CD4-positive, alpha-beta T cell treated with Interleukin-10 for 1 hour (primary cell): ENCODE measurements around the gene ZNF341.
"Not testable (repeated sequence)": the region's sequence is repeated elsewhere in the genome, so short reads cannot be mapped to it uniquely, and the experiment has no call there.

Experiments
- DNase-seq: peaks from one replicate; pipeline ENCODE4 v3.0.0-alpha.2; 2020

The ZNF341 gene

DNA sequence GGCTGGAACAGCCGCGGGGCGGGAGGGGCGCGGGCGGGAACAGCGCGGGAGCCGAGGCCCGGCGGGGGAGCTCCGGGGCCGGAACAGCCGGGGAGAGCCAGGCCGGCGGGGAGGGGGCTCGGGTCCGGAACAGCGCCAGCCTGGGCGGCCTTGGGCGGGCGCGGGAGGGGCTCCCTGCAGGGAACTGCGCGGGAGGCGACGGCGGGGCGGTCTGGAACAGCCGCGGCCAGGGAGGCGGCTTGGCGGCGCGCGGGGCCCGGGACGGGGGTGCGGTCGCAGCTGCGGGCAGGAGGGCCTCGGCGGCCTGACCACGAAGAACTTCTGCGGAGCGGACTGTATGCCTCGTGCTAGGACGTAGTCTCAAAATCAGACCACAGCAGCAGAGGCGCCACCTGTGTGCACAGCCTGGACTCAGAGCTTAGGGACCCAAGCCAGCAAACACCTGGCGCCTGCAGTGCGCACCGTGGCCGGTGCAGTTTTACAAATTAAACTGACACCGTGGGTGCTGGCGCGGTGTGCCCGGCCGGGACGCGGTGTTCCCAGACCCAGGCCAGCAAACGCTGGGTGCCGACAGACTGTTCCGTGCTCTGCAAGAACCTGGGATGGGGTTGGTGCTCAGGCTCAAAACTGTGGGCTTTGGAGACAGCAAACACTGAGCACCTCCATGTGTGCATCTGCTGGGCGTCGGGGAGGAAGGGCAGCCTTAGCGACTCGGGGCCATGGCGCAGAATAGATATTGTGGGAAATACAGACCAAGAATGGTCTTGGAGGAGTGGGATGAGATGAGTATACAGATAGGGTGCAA is 572 bp downstream of the ZNF341 start:
- peak; percentile 92 for DNase-seq

DNA sequence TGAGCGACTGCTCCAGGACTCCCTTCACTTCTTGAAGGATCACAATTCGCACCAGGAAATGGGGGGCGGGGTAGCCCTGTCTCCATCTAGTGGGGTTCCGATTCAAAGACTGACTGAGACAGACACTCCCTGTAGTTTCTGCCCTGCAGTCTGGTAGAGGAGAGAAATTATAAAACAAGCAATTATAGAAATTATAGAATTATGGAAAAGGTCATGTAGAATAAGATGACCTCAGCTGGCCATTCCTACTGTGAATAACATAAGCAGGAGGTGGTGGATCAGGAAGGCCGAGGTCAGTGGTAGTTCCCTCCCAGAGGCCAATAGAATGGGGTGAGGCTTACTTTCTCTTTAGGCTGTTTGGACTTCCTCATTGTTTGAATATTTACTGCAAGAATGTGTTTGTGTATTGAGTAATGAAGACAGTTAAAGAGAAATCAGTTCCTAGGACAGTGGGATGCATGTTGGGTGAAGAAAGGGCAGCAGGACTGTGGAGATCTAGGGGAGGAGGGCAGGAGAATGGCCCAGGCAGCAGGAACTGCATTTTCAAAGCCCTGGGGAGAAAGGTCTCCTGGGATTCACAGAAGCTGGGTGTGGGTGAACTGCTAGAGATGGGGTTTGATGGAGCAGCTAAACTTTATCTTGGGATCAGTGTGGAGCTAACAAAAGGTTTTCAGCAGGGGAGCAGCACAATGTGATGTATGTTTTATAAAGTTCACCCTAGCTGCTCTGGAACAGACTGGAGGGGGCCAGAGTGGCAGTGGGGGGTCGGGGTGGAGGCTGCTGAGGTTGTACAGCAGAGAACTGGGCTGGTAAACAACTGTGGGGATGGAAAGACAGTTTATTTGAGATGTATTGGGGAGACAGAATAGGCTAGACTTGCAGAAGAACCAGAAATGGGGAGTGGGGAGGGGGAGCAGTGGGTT is 2.1 kb downstream of the ZNF341 start:
- DNase-seq = no peak

DNA sequence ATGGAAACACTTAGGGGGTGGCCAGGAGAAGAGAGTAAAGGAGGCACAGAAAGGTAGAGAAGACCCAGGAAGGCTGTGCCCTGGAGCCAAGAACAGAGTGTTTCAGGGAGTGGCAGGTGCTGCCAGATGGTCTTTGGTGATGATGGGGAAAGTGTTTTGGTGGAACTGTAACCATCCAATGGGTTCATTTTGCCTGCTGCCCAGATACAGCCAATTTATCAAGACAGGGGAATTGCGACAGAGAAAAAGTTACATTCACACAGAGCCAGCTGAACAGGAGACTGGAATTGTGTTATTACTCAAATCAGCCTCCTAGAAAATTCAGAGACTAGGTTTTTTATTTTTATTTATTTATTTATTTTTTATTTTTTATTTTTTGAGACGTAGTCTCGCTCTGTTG is 5.2 kb downstream of the ZNF341 start:
- no peak for DNase-seq

DNA sequence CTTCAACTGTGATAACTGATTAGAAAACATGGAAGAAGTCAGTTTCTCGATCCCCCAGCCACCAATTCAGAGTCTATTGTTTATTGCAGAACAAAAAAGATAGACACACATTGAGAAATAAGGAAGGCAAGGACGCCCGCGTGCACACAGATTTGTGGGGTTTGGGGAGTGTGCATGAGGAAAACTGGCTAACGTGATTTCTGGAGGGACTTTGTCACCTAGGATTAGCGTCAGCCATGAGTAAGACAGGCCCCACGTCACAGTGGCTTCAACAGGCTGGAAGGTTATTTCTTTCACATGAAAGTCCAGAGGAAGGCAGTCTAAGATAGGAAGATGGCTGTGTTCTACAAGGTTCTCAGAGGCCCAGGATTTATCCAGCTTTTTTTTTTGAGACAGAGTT is 7.7 kb downstream of the ZNF341 start:
- no peak for DNase-seq

DNA sequence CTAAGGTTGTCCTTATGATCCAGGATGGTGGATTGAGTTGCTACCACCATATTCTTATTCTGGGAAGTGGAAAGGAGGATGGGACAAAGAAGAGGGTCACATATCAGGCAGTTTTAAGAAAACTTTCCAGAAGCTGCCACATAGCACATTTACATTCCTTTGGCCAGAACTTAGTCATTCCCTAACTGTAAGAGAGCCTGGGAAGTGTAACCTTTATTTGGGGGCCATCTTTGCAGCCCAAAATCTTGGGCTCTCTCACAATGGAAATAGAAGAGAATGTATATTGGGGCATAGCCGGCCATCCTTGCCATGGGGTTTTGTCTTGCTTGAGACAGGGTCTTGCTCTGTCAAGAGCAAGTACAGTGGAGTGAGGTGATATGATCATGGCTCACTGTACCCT is 8.4 kb downstream of the ZNF341 start:
- DNase-seq = no peak

DNA sequence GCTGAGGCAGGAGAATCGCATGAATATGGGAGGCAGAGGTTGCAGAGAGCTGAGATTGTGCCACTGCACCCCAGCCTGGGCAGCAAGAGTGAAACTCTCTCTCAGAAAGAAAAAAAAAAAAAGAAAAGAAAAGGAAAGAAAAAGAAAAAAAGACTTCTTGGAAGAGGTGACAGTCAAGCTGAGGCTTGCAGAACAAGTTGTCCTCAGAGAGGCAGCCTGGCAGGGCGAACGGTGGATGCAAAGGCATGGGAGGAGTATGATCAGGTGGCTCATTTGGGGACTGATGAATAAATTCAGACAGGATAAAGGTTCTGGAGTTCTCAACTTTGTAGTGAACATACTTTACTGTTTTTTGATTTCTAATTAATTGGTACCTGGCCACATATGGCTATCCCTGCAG is 12.4 kb downstream of the ZNF341 start:
- DNase-seq = no peak

DNA sequence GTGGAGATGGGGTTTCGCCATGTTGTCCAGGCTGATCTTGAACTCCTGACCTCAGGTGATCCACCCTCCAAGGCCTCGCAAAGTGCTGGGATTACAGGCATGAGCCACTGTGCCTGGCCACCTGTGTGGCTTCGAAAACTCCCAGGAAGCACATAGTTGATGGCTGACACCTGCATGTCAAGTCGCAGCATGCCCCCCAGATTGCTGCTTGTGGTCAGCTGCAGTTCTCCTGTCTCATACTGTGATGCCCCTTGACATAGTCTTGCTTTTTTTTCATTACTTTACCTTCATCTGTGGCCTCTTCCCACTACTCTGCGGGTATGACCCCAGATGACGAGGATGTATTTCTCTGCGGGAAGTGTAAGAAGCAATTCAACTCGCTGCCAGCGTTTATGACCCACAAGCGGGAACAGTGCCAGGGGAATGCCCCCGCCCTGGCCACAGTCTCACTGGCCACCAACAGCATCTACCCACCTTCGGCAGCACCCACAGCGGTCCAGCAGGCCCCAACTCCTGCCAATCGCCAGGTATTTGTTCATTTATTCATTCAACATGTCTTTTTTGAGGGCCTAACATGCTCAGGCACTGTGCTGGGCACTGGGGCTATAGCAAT is 13.1 kb downstream of the ZNF341 start:
- no peak for DNase-seq

DNA sequence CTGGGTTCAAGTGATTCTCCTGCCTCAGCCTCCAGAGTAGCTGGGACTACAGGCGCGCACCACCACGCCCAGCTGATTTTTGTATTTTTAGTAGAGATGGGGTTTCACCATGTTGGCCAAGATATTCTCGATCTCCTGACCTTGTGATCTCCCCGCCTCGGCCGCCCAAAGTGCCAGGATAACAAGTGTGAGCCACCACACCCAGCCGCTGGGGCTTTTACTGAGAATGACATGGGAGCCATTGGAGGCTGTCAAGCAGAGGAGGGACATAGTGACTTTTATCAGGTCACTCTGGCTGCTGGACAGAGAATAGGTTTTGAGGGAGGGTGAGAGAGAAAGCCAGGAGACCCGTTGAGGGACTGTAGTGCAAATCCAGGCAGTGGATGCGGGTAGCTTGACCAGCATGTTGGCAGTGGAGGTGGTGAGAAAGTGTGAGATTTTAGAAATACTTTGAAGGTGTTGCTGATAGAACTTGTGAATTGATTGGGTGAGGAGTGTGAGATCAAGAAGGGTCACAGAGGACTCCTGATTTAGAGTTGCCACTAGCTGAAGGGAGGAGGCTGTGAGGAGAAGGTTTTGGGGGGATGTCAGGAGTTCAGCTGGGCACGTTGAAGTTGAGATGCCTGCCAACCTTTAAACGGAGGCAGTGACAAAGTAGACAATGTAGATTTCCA is 14.7 kb downstream of the ZNF341 start:
- DNase-seq = no peak

DNA sequence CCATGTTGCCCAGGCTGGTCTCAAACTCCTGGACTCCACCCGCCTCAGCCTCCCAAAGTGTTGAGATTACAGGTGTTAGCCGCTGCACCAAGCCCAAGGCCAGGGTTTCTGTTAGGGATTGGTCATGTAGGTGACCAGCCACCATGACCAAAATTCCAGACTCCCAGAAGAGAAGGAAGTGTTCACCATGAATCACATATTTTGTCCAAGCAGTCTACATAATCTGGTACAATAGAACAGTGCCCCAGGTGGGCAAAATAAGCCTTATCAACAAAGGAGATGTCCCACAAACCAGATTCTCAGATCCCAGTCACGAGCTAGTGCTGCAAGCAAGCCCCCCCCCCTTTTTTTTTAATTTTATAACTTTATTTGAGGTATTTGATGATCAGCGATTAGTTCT is 20.0 kb downstream of the ZNF341 start:
- no peak for DNase-seq

DNA sequence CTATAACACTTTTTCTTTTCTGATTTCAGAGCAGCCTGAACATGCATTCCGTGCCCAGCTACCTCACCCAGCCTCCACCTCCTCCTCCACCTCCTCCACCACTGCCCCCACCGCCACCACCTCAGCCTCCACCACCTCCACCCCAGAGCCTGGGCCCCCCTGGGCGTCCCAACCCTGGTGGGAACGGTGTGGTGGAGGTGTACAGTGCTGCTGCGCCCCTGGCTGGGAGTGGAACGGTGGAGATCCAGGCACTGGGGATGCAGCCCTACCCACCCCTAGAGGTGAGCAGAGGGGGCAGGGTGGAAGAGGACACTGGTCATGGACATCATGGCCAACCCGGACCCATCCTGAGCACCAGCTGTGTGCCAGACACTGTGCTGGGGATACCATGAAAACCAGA is 21.3 kb downstream of the ZNF341 start:
- DNase-seq = no peak

DNA sequence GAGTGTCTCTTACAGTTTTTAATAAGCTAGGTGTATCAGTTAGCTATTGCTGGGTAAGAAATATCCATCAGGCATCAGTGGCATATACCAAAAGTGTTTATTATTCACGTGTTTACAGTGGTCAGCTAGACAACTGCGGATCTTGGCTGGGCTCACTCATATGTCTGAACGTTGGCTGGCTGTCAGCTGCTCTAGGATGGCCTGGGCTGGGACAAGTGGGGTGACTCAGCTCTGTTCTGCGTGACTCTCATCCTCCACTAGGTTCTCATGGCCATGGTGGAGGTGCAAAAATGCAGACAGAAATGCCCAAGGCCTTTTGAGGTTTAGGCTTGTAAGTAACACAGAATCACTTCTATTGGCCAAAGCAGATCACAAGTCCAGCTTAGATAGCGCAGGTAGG is 22.0 kb downstream of the ZNF341 start:
- DNase-seq = no peak

DNA sequence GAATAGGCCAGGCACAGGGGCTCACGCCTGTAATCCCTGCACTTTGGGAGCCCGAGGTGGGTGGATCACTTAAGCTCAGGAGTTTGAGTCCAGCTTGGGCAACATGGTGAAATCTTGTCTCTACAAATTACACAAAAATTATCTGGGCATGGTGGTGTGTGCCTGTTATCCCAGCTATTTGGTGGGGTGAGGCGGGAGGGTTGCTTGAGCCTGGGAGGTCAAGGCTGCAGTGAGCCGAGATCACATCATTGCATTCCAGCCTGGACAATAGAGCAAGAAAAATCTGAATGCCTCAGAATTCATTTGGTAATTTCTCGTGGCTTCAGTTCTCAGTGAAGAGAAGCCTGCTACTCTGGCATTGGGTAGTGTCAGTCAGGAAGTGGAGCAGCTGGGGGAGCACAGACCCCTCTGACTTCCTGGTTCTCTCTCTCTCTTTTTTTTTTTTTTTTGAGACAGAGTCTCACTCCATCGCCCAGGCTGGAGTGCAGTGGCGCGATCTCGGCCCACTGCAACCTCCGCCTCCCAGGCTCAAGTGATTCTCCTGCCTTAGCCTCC is 24.2 kb downstream of the ZNF341 start:
- not testable (repeated sequence) for DNase-seq

DNA sequence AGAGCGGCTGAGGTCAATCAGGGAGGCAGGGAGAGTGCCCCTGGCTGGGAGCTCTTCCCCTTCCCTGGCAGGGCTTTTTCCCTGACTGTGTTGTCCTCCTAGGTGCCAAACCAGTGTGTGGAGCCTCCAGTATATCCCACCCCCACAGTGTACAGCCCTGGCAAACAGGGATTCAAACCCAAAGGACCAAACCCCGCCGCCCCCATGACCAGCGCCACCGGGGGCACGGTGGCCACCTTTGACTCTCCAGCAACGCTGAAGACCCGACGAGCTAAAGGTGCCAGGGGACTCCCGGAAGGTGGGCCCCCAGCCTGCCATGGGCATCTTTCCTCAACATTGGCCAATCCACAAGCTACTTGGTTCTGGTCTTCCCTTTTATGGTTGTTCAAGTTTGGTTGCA is 25.2 kb downstream of the ZNF341 start:
- no peak for DNase-seq

DNA sequence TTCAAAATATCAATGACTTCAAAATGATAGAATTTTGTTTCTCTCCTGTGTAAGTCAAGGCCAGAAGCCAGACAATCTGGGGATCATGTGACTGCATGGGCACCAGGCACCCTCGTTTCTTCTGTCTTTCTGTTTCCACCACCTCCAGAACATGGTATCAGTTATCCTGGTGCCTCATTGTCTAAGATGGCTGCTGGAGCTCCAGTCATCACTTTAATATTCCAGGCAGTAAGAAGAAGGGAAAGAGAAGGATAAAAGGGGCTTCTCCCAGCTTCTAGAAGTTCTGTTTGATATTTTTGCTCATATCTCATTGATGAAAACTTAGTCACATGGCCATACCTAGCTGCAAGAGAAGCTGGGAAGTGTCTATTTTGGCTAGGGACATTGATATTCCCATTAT is 25.7 kb downstream of the ZNF341 start:
- DNase-seq = no peak

DNA sequence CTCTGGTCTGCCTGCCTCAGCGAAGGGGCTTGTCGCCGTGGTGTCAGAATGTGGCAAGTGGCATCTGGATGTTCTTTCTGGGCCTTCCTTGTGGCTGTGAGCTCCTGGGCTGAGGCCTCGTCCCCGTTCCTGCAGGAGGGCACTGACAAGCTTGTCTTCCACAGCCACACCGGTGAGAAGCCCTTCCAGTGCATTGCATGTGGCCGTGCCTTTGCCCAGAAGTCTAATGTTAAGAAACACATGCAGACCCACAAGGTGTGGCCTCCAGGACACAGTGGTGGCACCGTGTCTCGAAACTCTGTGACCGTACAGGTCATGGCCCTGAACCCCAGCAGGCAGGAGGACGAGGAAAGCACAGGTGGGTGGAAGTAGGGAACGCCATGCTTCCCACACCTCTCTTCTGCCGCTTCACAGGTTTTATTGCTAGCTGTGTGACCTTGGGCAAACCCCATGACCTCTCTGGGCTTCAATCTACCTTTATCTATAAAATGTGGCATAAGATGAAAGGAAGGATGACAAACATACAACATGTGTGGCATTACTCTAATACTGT is 30.0 kb downstream of the ZNF341 start:
- no peak for DNase-seq

DNA sequence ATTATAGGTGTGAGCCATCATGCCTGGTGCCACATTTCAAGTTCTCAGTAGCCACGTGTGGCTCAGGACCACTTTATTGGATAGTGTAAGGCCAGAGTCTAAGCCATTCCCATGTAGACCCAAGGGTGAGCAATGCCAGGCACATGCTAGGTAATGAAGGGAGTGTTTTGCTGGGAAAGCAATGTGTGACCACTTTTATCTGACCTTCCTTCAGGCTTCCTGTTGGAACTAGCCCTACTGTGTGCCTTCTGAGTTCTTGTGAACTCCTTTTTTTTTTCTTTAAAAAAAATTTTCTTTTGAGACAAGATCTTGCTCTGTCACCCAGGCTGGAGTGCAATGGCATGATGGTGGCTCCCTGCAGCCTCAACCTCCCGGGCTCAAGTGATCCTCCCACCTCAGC is 33.3 kb downstream of the ZNF341 start:
- no peak for DNase-seq

DNA sequence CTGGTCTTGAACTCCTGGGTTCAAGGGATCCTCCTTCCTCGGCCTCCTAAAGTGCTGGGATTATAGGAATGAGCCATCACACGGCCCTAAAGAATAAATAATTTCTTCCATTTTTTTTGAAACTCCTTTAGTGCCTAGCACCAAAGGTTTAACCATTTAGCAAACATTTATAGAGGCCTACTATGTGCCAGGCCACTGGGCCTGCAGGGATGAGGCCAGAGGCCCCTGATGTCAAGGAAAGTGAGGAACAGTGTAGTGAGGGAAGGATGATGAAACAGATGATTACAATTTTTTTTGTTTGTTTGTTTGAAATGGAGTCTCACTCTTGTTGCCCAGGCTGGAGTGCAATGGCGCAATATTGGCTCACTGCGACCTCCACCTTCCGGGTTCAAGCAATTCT is 33.8 kb downstream of the ZNF341 start:
- no peak for DNase-seq

DNA sequence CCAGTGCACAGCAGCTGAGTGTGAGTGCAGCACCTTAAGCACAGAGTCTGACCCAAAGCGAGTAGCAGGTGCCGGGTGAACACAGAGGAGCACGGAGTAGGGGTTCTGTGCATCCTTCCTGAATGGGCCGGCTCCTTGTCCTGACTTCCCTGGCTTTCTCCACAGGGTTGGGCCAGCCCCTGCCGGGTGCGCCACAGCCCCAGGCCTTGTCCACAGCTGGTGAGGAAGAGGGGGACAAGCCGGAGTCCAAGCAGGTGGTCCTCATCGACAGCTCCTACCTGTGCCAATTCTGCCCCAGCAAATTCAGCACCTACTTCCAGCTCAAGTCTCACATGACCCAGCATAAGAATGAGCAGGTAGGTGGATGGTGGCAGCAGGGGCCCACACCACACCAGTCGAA is 34.9 kb downstream of the ZNF341 start:
- no peak for DNase-seq

DNA sequence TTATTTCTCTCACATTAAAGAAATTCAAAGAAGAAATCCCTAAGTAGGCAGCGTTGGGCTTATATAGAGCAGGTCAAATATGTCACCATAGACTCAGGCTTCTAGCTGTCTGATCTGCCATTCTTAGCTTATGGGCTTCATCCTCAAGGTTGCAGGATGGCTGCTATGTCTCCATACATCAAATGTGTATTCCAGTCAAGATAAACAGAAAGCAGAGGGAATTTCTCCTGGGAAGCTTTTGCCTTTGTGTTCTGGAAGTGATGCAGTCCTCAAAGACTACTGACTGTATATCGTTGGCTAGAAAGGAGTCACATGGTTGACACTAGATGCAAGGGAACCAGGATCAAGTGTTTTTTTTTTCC is 36.0 kb downstream of the ZNF341 start:
- DNase-seq = no peak

DNA sequence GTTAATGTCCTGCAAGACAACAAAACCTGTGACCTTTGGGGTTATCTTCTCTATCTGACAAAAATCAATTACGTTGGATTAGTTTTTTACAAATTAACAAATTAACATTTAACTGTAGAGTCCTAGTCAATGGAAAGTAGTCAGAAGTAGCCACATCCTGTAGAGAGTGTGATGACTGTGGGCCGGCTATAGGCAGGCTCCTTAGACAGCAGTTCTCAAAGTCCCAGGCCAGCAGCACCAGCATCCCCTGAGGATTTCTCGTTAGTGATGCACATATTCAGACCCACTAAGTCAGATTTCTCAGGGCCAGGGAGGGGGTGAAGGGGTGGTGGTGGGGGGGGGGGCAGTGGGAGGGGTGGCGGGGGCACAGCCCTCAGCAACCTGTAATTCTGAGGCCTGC is 37.2 kb downstream of the ZNF341 start:
- no peak for DNase-seq

DNA sequence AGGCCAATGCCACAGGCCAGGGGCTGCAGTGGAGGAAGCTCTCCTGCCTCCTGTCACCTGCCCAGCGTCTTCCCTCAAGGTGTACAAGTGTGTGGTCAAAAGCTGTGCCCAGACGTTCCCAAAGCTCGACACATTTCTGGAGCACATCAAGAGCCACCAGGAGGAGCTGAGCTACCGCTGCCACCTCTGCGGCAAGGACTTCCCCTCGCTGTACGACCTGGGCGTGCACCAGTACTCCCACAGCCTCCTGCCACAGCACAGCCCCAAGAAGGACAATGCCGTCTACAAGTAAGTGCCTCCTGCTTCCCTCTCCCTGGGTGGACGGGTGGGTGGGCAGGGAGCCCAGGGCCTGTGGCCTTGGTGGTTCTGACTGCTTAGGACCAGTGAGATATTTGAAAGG is 38.2 kb downstream of the ZNF341 start:
- DNase-seq = no peak

DNA sequence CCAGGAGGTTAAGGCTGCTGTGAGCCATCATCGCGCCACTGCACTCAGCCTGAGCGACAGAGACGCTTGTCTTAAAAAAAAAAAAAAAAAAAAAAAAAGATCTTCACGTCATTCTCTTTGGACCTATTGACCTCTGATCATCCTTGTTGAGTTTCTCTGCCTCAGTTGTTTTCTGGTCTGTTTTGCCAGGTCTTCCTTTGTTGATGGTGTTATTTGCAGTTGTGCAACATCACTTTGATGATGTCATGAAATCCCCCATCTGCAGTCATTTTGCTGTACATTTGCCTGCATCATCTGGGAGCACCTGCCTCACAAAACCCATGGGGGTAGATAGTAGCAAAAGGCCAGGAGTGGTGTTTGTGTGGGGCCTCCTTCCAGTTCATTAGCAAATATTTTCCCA is 40.1 kb downstream of the ZNF341 start:
- DNase-seq = no peak

DNA sequence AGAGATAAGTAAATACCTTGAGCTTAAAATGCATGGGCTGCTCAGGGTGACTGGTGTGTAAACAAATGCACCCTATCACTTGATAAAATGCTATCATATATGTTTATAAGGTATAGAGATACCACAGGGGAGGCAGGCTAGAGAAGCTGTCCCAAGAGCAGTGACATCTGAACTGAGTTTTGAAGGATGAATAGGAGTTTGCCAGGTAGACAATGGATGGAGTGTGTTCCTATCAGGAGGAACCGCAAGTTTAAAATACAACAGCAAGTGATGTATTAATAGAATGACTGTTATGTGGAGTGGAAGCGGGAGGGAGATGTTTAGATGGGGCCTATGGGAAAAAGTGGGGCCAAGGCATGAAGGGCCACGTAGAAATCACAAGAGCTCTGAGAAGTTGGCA is 40.6 kb downstream of the ZNF341 start:
- no peak for DNase-seq
